Neuronal stem cell (in vitro differentiated cells): ENCODE results near the gene HNRNPH3.
"Not testable (repeated sequence)": the region's sequence is repeated elsewhere in the genome, so short reads cannot be mapped to it uniquely, and the experiment has no call there.

Source experiments
- DNase-seq: peaks from one replicate; pipeline ENCODE4 v3.0.0-alpha.2; 2013; ENCODE audit warnings: low spot score
- H2AFZ ChIP-seq: one replicate; pipeline ENCODE4 v1.6.1; 2013; ENCODE audit warnings: mild to moderate bottlenecking, low read length, inconsistent platforms
- H2AK5ac ChIP-seq: 2 replicates; pipeline ENCODE4 v1.6.1; 2013; ENCODE audit warnings: low read depth, mild to moderate bottlenecking, inconsistent platforms, low read length, moderate library complexity, mixed read lengths
- H2BK120ac ChIP-seq: 2 replicates; pipeline ENCODE4 v1.6.1; 2013; ENCODE audit warnings: low read depth, mild to moderate bottlenecking, inconsistent platforms, low read length, moderate library complexity, mixed read lengths
- H2BK12ac ChIP-seq: one replicate; pipeline ENCODE4 v1.6.1; 2013; ENCODE audit warnings: low read length, inconsistent platforms
- H2BK15ac ChIP-seq: 2 replicates; pipeline ENCODE4 v1.6.1; 2013; ENCODE audit warnings: mild to moderate bottlenecking, low read length, inconsistent platforms, mixed read lengths
- H2BK5ac ChIP-seq: one replicate; pipeline ENCODE4 v1.6.1; 2013; ENCODE audit warnings: inconsistent platforms, mild to moderate bottlenecking, low read length, moderate library complexity
- H3K14ac ChIP-seq: one replicate; pipeline ENCODE4 v1.6.1; 2013; ENCODE audit warnings: low read length, inconsistent platforms
- H3K18ac ChIP-seq: 2 replicates; pipeline ENCODE4 v1.6.1; 2013; ENCODE audit warnings: low read length, inconsistent platforms
- H3K23ac ChIP-seq: 2 replicates; pipeline ENCODE4 v1.6.1; 2013; ENCODE audit warnings: low read depth, mild to moderate bottlenecking, mixed read lengths, low read length, inconsistent platforms; ENCODE audit not compliant: poor library complexity
- H3K27ac ChIP-seq: replicated peaks from 3 replicates; pipeline ENCODE4 v1.5.1; 2013; ENCODE audit warnings: low read length, inconsistent platforms
- H3K27me3 ChIP-seq, 3 experiments: 2 replicates each; pipeline ENCODE4 v1.6.1; 2013; ENCODE audit warnings: low read length in 3 of 3, mild to moderate bottlenecking in 2 of 3, inconsistent platforms in 1 of 3, low read depth in 1 of 3, mixed read lengths in 1 of 3, moderate library complexity in 1 of 3; ENCODE audit not compliant: control insufficient read depth in 3 of 3, insufficient read depth in 3 of 3
- H3K36me3 ChIP-seq, 2 donors: replicated peaks in 1 of 2; 2 replicates each; pipeline ENCODE4 v1.6.1; 2013; ENCODE audit warnings: low read length in 2 of 2; ENCODE audit not compliant: control insufficient read depth in 2 of 2, insufficient read depth in 2 of 2
- H3K4ac ChIP-seq: 2 replicates; pipeline ENCODE4 v1.6.1; 2013; ENCODE audit warnings: inconsistent platforms, mild to moderate bottlenecking, low read length, moderate library complexity
- H3K4me1 ChIP-seq, 2 donors: 1 replicate in 1 of 2; 2 replicates in 1 of 2; pipeline ENCODE4 v1.6.1; 2013; ENCODE audit warnings: low read length in 2 of 2, low read depth in 1 of 2; ENCODE audit not compliant: control insufficient read depth in 2 of 2, insufficient read depth in 1 of 2
- H3K4me2 ChIP-seq: one replicate; pipeline ENCODE4 v1.6.1; 2013; ENCODE audit warnings: mild to moderate bottlenecking, low read length, inconsistent platforms; ENCODE audit not compliant: insufficient read depth, poor library complexity, severe bottlenecking
- H3K4me3 ChIP-seq, 2 donors: 2 replicates each; pipeline ENCODE4 v1.5.1; 2013; ENCODE audit warnings: low read length in 2 of 2, mild to moderate bottlenecking in 2 of 2, inconsistent platforms in 1 of 2, moderate library complexity in 1 of 2
- H3K79me1 ChIP-seq: one replicate; pipeline ENCODE4 v1.6.1; 2013; ENCODE audit warnings: low read depth, mild to moderate bottlenecking, inconsistent platforms, low read length, moderate library complexity
- H3K9ac ChIP-seq: one replicate; pipeline ENCODE4 v1.6.1; 2013; ENCODE audit warnings: mild to moderate bottlenecking, low read depth, low read length, inconsistent platforms; ENCODE audit not compliant: poor library complexity
- H3K9me3 ChIP-seq, 2 donors: replicated peaks in 1 of 2; 2 replicates each; pipeline versions ENCODE3 to v1.6.1; 2013; ENCODE audit warnings: low read length in 2 of 2, mild to moderate bottlenecking in 2 of 2, inconsistent platforms in 1 of 2, low read depth in 1 of 2, mixed read lengths in 1 of 2, moderate library complexity in 1 of 2; ENCODE audit not compliant: control insufficient read depth in 2 of 2, insufficient read depth in 1 of 2
- H4K8ac ChIP-seq: one replicate; pipeline ENCODE4 v1.6.1; 2013; ENCODE audit warnings: low read depth, mild to moderate bottlenecking, inconsistent platforms, low read length, moderate library complexity
- H4K91ac ChIP-seq: one replicate; pipeline ENCODE4 v1.6.1; 2013; ENCODE audit warnings: low read length, low read depth, mild to moderate bottlenecking, inconsistent platforms; ENCODE audit not compliant: poor library complexity
- WGBS, 2 donors: extraction: QIAGEN DNeasy Blood & Tissue Kit; methylation state at CpG; one replicate each; pipeline ENCODE4 v1.1.7; 2013; ENCODE audit warnings: missing lambda C conversion rate in 2 of 2, mixed read lengths in 1 of 2; ENCODE audit not compliant: insufficient read length in 2 of 2, insufficient replicate concordance in 1 of 2; ENCODE audit errors: extremely low coverage in 2 of 2; 5-methylcytosine and 5-hydroxymethylcytosine counted together

Gene HNRNPH3

DNA sequence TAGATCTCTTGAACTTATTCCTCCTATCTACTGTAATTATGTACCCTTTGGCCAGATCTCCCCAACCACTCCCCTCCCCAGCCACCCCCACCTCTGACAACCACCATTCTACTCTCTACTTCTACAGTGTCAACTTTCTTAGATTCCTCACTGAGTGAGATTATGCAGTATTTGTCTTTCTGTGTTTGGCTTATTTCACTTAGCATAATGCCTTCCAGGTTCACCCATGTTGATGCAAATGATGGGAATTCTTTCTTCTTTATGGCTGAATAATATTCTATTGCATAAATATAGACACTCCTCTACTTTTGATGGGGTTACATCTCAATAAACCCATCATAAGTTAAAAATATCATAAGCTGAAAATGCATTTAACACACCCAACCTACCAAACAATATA lies 21.3 kb upstream of the HNRNPH3 start:
- Histone ChIP-seq H3K4me2 (no peak overlapping the region), H3K4me3 (no peak overlapping the region), H3K4me1 (no peaks in the 10 kb centered on the region), H3K27ac (no peak overlapping the region), H3K4ac (no peak overlapping the region), H2BK120ac (no peak overlapping the region), H2AK5ac (no peak overlapping the region), H3K14ac (no peak overlapping the region), H2AFZ (no peak overlapping the region), H2BK15ac (no peak overlapping the region), H4K8ac (no peak overlapping the region), H2BK5ac (no peak overlapping the region), H3K23ac (no peak overlapping the region), H3K9me3 (peaks cover 0 to under 1% of the 10 kb centered on the region in 2 donors), H3K36me3 (no peaks in the 10 kb centered on the region), H4K91ac (no peak overlapping the region), H3K27me3 (no peaks in the 10 kb centered on the region), H3K79me1 (no peaks in the 10 kb centered on the region), H3K18ac (no peak overlapping the region), H2BK12ac (no peak overlapping the region), H3K9ac (no peak overlapping the region)
- DNase-seq: no peak

DNA sequence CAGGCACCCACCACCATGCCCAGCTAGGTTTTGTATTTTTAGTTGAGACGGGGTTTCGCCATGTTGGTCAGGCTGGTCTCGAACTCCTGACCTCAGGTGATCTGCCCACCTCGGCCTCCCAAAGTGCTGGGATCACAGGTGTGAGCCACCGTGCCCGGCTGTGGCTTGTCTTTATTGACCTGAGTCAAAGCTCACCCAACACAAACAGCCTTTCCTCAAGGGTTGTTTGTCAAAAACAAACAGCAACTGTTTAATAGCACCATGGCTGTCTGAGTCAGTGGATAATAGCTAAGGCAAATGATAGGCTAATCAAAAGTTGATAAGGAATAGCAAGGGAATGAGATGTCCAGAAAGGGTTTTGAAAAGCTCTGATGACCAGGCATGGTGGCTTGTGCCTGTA lies 16.9 kb upstream of the HNRNPH3 start:
- not testable (repeated sequence) for H2BK15ac ChIP-seq, H3K4me2 ChIP-seq, H3K27me3 ChIP-seq, H2BK12ac ChIP-seq, H3K9ac ChIP-seq, H3K4me3 ChIP-seq, H3K36me3 ChIP-seq, H4K91ac ChIP-seq, H3K79me1 ChIP-seq, H3K4ac ChIP-seq, DNase-seq, H4K8ac ChIP-seq, H2BK120ac ChIP-seq, H3K23ac ChIP-seq, H3K4me1 ChIP-seq, H3K14ac ChIP-seq, H2BK5ac ChIP-seq, H3K18ac ChIP-seq, H3K27ac ChIP-seq, H2AK5ac ChIP-seq, H2AFZ ChIP-seq
- no CpG with 5 or more reads among the region's 6 CpGs for WGBS, 2 donors
- peaks cover 4 to 10% of the 10 kb centered on the region in 2 donors for H3K9me3 ChIP-seq

GRCh38 chr10:68315582-68315981 lies 16.3 kb upstream of the HNRNPH3 start:
- no peak overlapping the region for H2AFZ ChIP-seq
- H3K27ac ChIP-seq: no peak overlapping the region
- no peak overlapping the region for H2AK5ac ChIP-seq
- no peak overlapping the region for H2BK5ac ChIP-seq
- no peak overlapping the region for H2BK120ac ChIP-seq
- no peaks in the 10 kb centered on the region for H3K27me3 ChIP-seq
- no peak overlapping the region for H4K91ac ChIP-seq
- no peak overlapping the region for H4K8ac ChIP-seq
- no peak overlapping the region for H2BK12ac ChIP-seq
- WGBS, 2 donors: no CpG with 5 or more reads among the region's 1 CpG
- no peak overlapping the region for H3K14ac ChIP-seq
- H3K23ac ChIP-seq: no peak overlapping the region
- H3K9me3 ChIP-seq: peaks cover 4 to 10% of the 10 kb centered on the region in 2 donors
- H3K4me1 ChIP-seq: no peaks in the 10 kb centered on the region
- H3K79me1 ChIP-seq: no peaks in the 10 kb centered on the region
- no peak overlapping the region for H3K18ac ChIP-seq
- no peak overlapping the region for H2BK15ac ChIP-seq
- H3K4me2 ChIP-seq: no peak overlapping the region
- no peaks in the 10 kb centered on the region for H3K36me3 ChIP-seq
- no peak overlapping the region for H3K4ac ChIP-seq
- no peak overlapping the region for H3K9ac ChIP-seq
- H3K4me3 ChIP-seq: peak overlapping the region in 1 of 2 donors; percentile 67
- DNase-seq: no peak

- no peaks in the 10 kb centered on the region for H3K27me3 ChIP-seq
- H3K4ac ChIP-seq: no peak overlapping the region
- no peak overlapping the region for H3K23ac ChIP-seq
- no peak overlapping the region for H3K4me3 ChIP-seq
- H3K9ac ChIP-seq: no peak overlapping the region
- peaks cover 4 to 10% of the 10 kb centered on the region in 2 donors for H3K9me3 ChIP-seq
- H3K4me2 ChIP-seq: no peak overlapping the region
- no peak overlapping the region for H3K14ac ChIP-seq
- no peak overlapping the region for H4K8ac ChIP-seq
- no peaks in the 10 kb centered on the region for H3K4me1 ChIP-seq
- no peak overlapping the region for H2BK120ac ChIP-seq
- H2BK5ac ChIP-seq: no peak overlapping the region
- no peak overlapping the region for H2AK5ac ChIP-seq
- WGBS, 2 donors: no CpG with 5 or more reads among the region's 1 CpG
- no peak overlapping the region for H2BK15ac ChIP-seq
- no peaks in the 10 kb centered on the region for H3K79me1 ChIP-seq
- H3K36me3 ChIP-seq: no peaks in the 10 kb centered on the region
- no peak overlapping the region for H3K18ac ChIP-seq
- DNase-seq: no peak
- no peak overlapping the region for H2AFZ ChIP-seq
- no peak overlapping the region for H3K27ac ChIP-seq
- H4K91ac ChIP-seq: no peak overlapping the region
- H2BK12ac ChIP-seq: no peak overlapping the region
Measured at GRCh38 chr10:68318331-68319059, 13.4 kb upstream of the HNRNPH3 start.
